Hepatocyte (in vitro differentiated cells): ENCODE measurements around the gene PDE4DIP. TPM values are rescaled to one million over a fixed set of nuclear protein-coding genes. Genes with fewer than 3 reads are reported as not detected.
"Not testable (repeated sequence)": the region's sequence is repeated elsewhere in the genome, so short reads cannot be mapped to it uniquely, and the experiment has no call there.

Experiments used
- DNase-seq: peaks from one replicate; pipeline ENCODE4 v3.0.0-alpha.2; 2016; ENCODE audit warnings: low spot score
- H2AFZ ChIP-seq: fragments of 200-600 bp; sonication (generic); 2 replicates; pipeline ENCODE4 v1.6.0; 2016; ENCODE audit warnings: antibody characterized with exemption, mild to moderate bottlenecking
- H3K27ac ChIP-seq: fragments of 200-600 bp; sonication (generic); 2 replicates; pipeline ENCODE4 v1.5.1; 2016; ENCODE audit warnings: mild to moderate bottlenecking
- H3K27me3 ChIP-seq: fragments of 200-600 bp; sonication (generic); 2 replicates; pipeline ENCODE4 v1.6.1; 2016
- H3K36me3 ChIP-seq: fragments of 200-600 bp; sonication (generic); replicated peaks from 2 replicates; pipeline ENCODE4 v1.5.1; 2016; ENCODE audit warnings: low read depth; ENCODE audit not compliant: insufficient read depth
- H3K4me1 ChIP-seq: fragments of 200-600 bp; sonication (generic); 2 replicates; pipeline ENCODE4 v1.5.1; 2016; ENCODE audit warnings: mild to moderate bottlenecking, moderate library complexity; ENCODE audit not compliant: insufficient read depth
- H3K4me2 ChIP-seq: fragments of 200-600 bp; sonication (generic); 2 replicates; pipeline ENCODE4 v1.6.0; 2016
- H3K4me3 ChIP-seq: fragments of 200-600 bp; sonication (generic); 2 replicates; pipeline ENCODE4 v1.5.1; 2016; ENCODE audit warnings: mild to moderate bottlenecking
- H3K79me2 ChIP-seq: fragments of 200-600 bp; sonication (generic); 2 replicates; pipeline ENCODE4 v1.6.0; 2017; ENCODE audit warnings: mild to moderate bottlenecking
- H3K9me2 ChIP-seq: fragments of 200-600 bp; sonication (generic); replicated peaks from 2 replicates; pipeline ENCODE4 v1.6.0; 2017; ENCODE audit warnings: mild to moderate bottlenecking; ENCODE audit not compliant: insufficient read depth
- H3K9me3 ChIP-seq: fragments of 200-600 bp; sonication (generic); 2 replicates; pipeline ENCODE4 v1.5.1; 2016; ENCODE audit warnings: low read depth, mild to moderate bottlenecking
- H4K20me1 ChIP-seq: fragments of 200-600 bp; sonication (generic); 2 replicates; pipeline ENCODE4 v1.6.0; 2016; ENCODE audit warnings: mild to moderate bottlenecking; ENCODE audit not compliant: insufficient read depth, poor library complexity, severe bottlenecking
- WGBS: methylation state at CpG from one replicate; pipeline ENCODE4 v1.1.6; 2016; ENCODE audit warnings: low lambda C conversion rate; ENCODE audit errors: missing lambda C conversion rate; 5-methylcytosine and 5-hydroxymethylcytosine counted together
- polyA plus RNA-seq: library from polyadenylated mRNA; unstranded; fragments of >200 nt; fragmentation: Nextera tagmentation; extraction: Ambion mirVana; gene quantifications from 2 replicates; pipeline ENCODE4 v1.2.1, GENCODE V29; 2016
- total RNA-seq: library from RNA; depleted of rRNA; stranded (reverse); fragments of >200 nt; gene quantifications from 2 replicates; pipeline ENCODE4 v1.2.3, GENCODE V29; 2014

Gene PDE4DIP
- total and polyA plus RNA-seq, 2 experiments from 2014 or later: 45.7 to 51.4 TPM

- 97% methylated on average over 4 of the region's 5 CpGs for WGBS
- H4K20me1 ChIP-seq, H3K4me3 ChIP-seq, H3K4me2 ChIP-seq, H3K79me2 ChIP-seq, H3K9me3 ChIP-seq, H3K27ac ChIP-seq, H3K9me2 ChIP-seq, H3K27me3 ChIP-seq, H3K36me3 ChIP-seq, DNase-seq, H2AFZ ChIP-seq, H3K4me1 ChIP-seq: not testable (repeated sequence)
Observed at GRCh38 chr1:148996449-148997224, 152.4 kb downstream of the PDE4DIP start.

- WGBS: 85% methylated on average over 2 of the region's 6 CpGs
- H3K27ac ChIP-seq, H3K27me3 ChIP-seq, H3K4me3 ChIP-seq, H3K79me2 ChIP-seq, H3K9me2 ChIP-seq, H3K36me3 ChIP-seq, H3K4me2 ChIP-seq, DNase-seq, H4K20me1 ChIP-seq, H3K4me1 ChIP-seq, H2AFZ ChIP-seq, H3K9me3 ChIP-seq: not testable (repeated sequence)
Observed at GRCh38 chr1:148997405-148997804, 153.2 kb downstream of the PDE4DIP start.

- not testable (repeated sequence) for H3K4me1 ChIP-seq, H3K9me3 ChIP-seq, H3K36me3 ChIP-seq, DNase-seq, H3K79me2 ChIP-seq, H3K27me3 ChIP-seq, H3K4me3 ChIP-seq, H2AFZ ChIP-seq, H3K9me2 ChIP-seq, H3K4me2 ChIP-seq, H3K27ac ChIP-seq, H4K20me1 ChIP-seq
- 50% methylated on average over 1 of the region's 8 CpGs for WGBS
Observed at GRCh38 chr1:149002664-149003063, 158.4 kb downstream of the PDE4DIP start.

GRCh38 chr1:149008326-149008725, 164.1 kb downstream of the PDE4DIP start:
- no CpG with 5 or more reads among the region's 4 CpGs for WGBS

GRCh38 chr1:149008769-149009168, 164.5 kb downstream of the PDE4DIP start:
- H3K9me3 ChIP-seq, H3K9me2 ChIP-seq, H2AFZ ChIP-seq, H3K4me3 ChIP-seq, H4K20me1 ChIP-seq, H3K4me2 ChIP-seq, H3K27ac ChIP-seq, H3K4me1 ChIP-seq, H3K36me3 ChIP-seq, H3K79me2 ChIP-seq, H3K27me3 ChIP-seq, DNase-seq: not testable (repeated sequence)
- WGBS: 94% methylated on average over 2 of the region's 2 CpGs

More at GRCh38 chr1:149008326-149008725, 164.1 kb downstream of the PDE4DIP start:
- not testable (repeated sequence) for DNase-seq, H3K9me3 ChIP-seq, H3K4me3 ChIP-seq, H3K27ac ChIP-seq, H3K79me2 ChIP-seq, H3K27me3 ChIP-seq, H3K9me2 ChIP-seq, H3K36me3 ChIP-seq, H4K20me1 ChIP-seq, H2AFZ ChIP-seq, H3K4me2 ChIP-seq, H3K4me1 ChIP-seq

GRCh38 chr1:149009761-149010160, 165.5 kb downstream of the PDE4DIP start:
- not testable (repeated sequence) for H3K9me2 ChIP-seq, DNase-seq, H4K20me1 ChIP-seq, H3K36me3 ChIP-seq, H2AFZ ChIP-seq, H3K4me1 ChIP-seq, H3K27ac ChIP-seq, H3K4me3 ChIP-seq, H3K4me2 ChIP-seq, H3K79me2 ChIP-seq, H3K9me3 ChIP-seq, H3K27me3 ChIP-seq
- 98% methylated on average over 3 of the region's 3 CpGs for WGBS

GRCh38 chr1:149012599-149012998, 168.4 kb downstream of the PDE4DIP start:
- not testable (repeated sequence) for H3K27ac ChIP-seq, H4K20me1 ChIP-seq, H3K9me2 ChIP-seq, H3K4me1 ChIP-seq, H3K9me3 ChIP-seq, H3K79me2 ChIP-seq, H2AFZ ChIP-seq, H3K27me3 ChIP-seq, H3K36me3 ChIP-seq, H3K4me3 ChIP-seq, DNase-seq, H3K4me2 ChIP-seq
- 100% methylated on average over 2 of the region's 5 CpGs for WGBS

GRCh38 chr1:149013513-149013912, 169.3 kb downstream of the PDE4DIP start:
- H3K4me2 ChIP-seq, H3K36me3 ChIP-seq, H3K4me3 ChIP-seq, H3K9me2 ChIP-seq, H3K4me1 ChIP-seq, H4K20me1 ChIP-seq, H3K79me2 ChIP-seq, H3K9me3 ChIP-seq, DNase-seq, H3K27ac ChIP-seq, H3K27me3 ChIP-seq, H2AFZ ChIP-seq: not testable (repeated sequence)
- 97% methylated on average over 4 of the region's 4 CpGs for WGBS

- H3K9me3 ChIP-seq, H3K79me2 ChIP-seq, H3K4me3 ChIP-seq, H3K9me2 ChIP-seq, H3K36me3 ChIP-seq, H3K4me1 ChIP-seq, H4K20me1 ChIP-seq, H2AFZ ChIP-seq, H3K27ac ChIP-seq, DNase-seq, H3K27me3 ChIP-seq, H3K4me2 ChIP-seq: not testable (repeated sequence)
- 80% methylated on average over 3 of the region's 3 CpGs for WGBS
Observed at GRCh38 chr1:149015522-149015921, 171.3 kb downstream of the PDE4DIP start.
